ENCODE measurements around the gene PCDHGC4. TPM values are rescaled to one million over a fixed set of nuclear protein-coding genes. Genes with fewer than 3 reads are reported as not detected.

PCDHGC4 gene
- total RNA-seq, 1 experiment from 2014 or later: 2.2 TPM

GRCh38 chr5:141516672-141517025, 31.8 kb downstream of the PCDHGC4 start:
- Mint-ChIP-seq H3K4me1 (ENCODE audit: low read depth, unreplicated experiment) (peaks cover 26% of the 10 kb centered on the region), H3K27me3 (ENCODE audit: unreplicated experiment) (no peaks in the 10 kb centered on the region), H3K4me3 (ENCODE audit: low read depth, unreplicated experiment) (no peak overlapping the region), H3K36me3 (ENCODE audit: insufficient read depth, unreplicated experiment) (peaks cover 83% of the 10 kb centered on the region), H3K9me3 (ENCODE audit: low read depth, unreplicated experiment) (no peaks in the 10 kb centered on the region), H3K27ac (ENCODE audit: unreplicated experiment) (peak overlapping the region; percentile 25)
- TF ChIP-seq CTCF (IDR thresholded peaks at IDR 0.05; ENCODE audit: unreplicated experiment): no peak
- no TSS peak for BruUV-seq (replicated peaks)
- intact Hi-C loops (cut with micrococcal nuclease; ENCODE audit: unreplicated experiment): no loop called here
- DNase-seq: no peak
- CTCF ChIA-PET: no interaction called here

- no TSS peak for BruUV-seq (replicated peaks)
- H3K27me3 Mint-ChIP-seq (ENCODE audit: unreplicated experiment): no peaks in the 10 kb centered on the region
- intact Hi-C loops (cut with micrococcal nuclease; ENCODE audit: unreplicated experiment): no loop called here
- DNase-seq: no peak
- no peaks in the 10 kb centered on the region for H3K9me3 Mint-ChIP-seq (ENCODE audit: low read depth, unreplicated experiment)
- H3K27ac Mint-ChIP-seq (ENCODE audit: unreplicated experiment): peak overlapping the region; percentile 62
- CTCF ChIA-PET: interaction anchor here (0.6 kb wide), 1 partner anchor 963 kb away, joined by 3 read pairs; no protein-coding TSS in a partner anchor
- no peak for TF ChIP-seq CTCF (IDR thresholded peaks at IDR 0.05; ENCODE audit: unreplicated experiment)
- H3K36me3 Mint-ChIP-seq (ENCODE audit: insufficient read depth, unreplicated experiment): peaks cover 83% of the 10 kb centered on the region
- peaks cover 33% of the 10 kb centered on the region for H3K4me1 Mint-ChIP-seq (ENCODE audit: low read depth, unreplicated experiment)
- H3K4me3 Mint-ChIP-seq (ENCODE audit: low read depth, unreplicated experiment): no peak overlapping the region
Observed at GRCh38 chr5:141517312-141517711, 32.5 kb downstream of the PCDHGC4 start.

GRCh38 chr5:141517880-141518617, 33.2 kb downstream of the PCDHGC4 start:
- H3K27me3 Mint-ChIP-seq (ENCODE audit: unreplicated experiment): no peaks in the 10 kb centered on the region

GRCh38 chr5:141518618-141519015, 33.8 kb downstream of the PCDHGC4 start:
- intact Hi-C loops (cut with micrococcal nuclease; ENCODE audit: unreplicated experiment): no loop called here
- Mint-ChIP-seq H3K4me3 (ENCODE audit: low read depth, unreplicated experiment) (no peak overlapping the region), H3K27ac (ENCODE audit: unreplicated experiment) (no peak overlapping the region), H3K4me1 (ENCODE audit: low read depth, unreplicated experiment) (peaks cover 44% of the 10 kb centered on the region), H3K36me3 (ENCODE audit: insufficient read depth, unreplicated experiment) (peaks cover 72% of the 10 kb centered on the region), H3K27me3 (ENCODE audit: unreplicated experiment) (no peaks in the 10 kb centered on the region), H3K9me3 (ENCODE audit: low read depth, unreplicated experiment) (no peaks in the 10 kb centered on the region)
- CTCF ChIA-PET: no interaction called here
- DNase-seq: no peak
- TF ChIP-seq CTCF (IDR thresholded peaks at IDR 0.05; ENCODE audit: unreplicated experiment): no peak
- BruUV-seq (replicated peaks): no TSS peak

More at GRCh38 chr5:141517880-141518617, 33.2 kb downstream of the PCDHGC4 start:
- peak overlapping the region; percentile 62 for H3K27ac Mint-ChIP-seq (ENCODE audit: unreplicated experiment)
- H3K9me3 Mint-ChIP-seq (ENCODE audit: low read depth, unreplicated experiment): no peaks in the 10 kb centered on the region
- CTCF ChIA-PET: interaction anchor here (0.6 kb wide), 2 partner anchors 9 to 131 kb away, joined by 3 to 7 read pairs; no protein-coding TSS in a partner anchor
- H3K4me3 Mint-ChIP-seq (ENCODE audit: low read depth, unreplicated experiment): no peak overlapping the region
- H3K4me1 Mint-ChIP-seq (ENCODE audit: low read depth, unreplicated experiment): peaks cover 40% of the 10 kb centered on the region
- intact Hi-C loops (cut with micrococcal nuclease; ENCODE audit: unreplicated experiment): no loop called here
- no peak for TF ChIP-seq CTCF (IDR thresholded peaks at IDR 0.05; ENCODE audit: unreplicated experiment)
- DNase-seq: no peak
- BruUV-seq (replicated peaks): no TSS peak
- H3K36me3 Mint-ChIP-seq (ENCODE audit: insufficient read depth, unreplicated experiment): peaks cover 77% of the 10 kb centered on the region

All from Calu3 (cell line).